ENCODE measurements around the gene HOXB13.

Gene HOXB13

DNA sequence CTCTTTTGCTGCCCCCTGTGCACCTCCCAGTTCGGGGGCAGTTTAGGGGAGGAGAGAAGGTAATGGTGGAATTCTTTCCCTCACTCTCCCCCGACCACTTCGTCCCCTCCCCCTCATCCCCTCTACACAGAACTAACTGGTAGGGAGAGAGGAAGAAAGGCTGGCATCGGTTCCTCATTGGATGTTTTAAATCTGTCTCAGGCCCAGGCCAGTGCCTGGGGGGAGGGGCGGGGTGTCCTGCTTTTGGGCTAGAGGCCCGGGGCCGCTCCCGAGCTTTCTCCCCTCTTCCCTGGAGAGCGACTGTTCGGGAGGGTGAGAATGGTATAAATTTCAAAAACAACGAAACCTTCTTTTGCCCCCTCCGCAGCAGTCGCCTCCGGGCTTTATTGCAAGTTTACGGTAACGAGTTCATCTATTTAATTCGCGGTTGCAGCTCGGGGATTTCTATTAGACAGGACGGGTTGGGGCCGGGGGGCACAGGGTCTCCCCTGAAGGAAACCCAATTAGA, 5.6 kb downstream of the HOXB13 start, which contains the start of gene PRAC2:
TSS of gene PRAC2 (plus strand) at position 271 of the 508 bp plus-strand sequence. CDS start 1,226 bp downstream, outside the sequence.
- no peak for TF ChIP-seq CTCF (conservative IDR thresholded peaks at IDR 0.05; ENCODE audit: control insufficient read depth, insufficient read depth, low read depth, low read length)

GRCh38 chr17:48722201-48722907, 6.2 kb downstream of the HOXB13 start, which contains the start of gene PRAC1:
TSS of gene PRAC1 (minus strand) at chr17:48722518. CDS start at chr17:48722392, 126 bp downstream.
- no peak for DNase-seq (ENCODE audit: low read depth)
- no peak for TF ChIP-seq CTCF (conservative IDR thresholded peaks at IDR 0.05; ENCODE audit: control insufficient read depth, insufficient read depth, low read depth, low read length)
- H3K4me3 ChIP-seq (ENCODE audit: control insufficient read depth, low read depth, low read length), result no peak within 1 kb of the TSS

More for the DNA sequence above, 5.6 kb downstream of the HOXB13 start, which contains the start of gene PRAC2:
- no peak within 1 kb of the TSS for H3K4me3 ChIP-seq (ENCODE audit: control insufficient read depth, low read depth, low read length)
- no peak for DNase-seq (ENCODE audit: low read depth)

GRCh38 chr17:48721009-48721402, 7.5 kb downstream of the HOXB13 start:
- no peak for TF ChIP-seq CTCF (conservative IDR thresholded peaks at IDR 0.05; ENCODE audit: control insufficient read depth, insufficient read depth, low read depth, low read length)
- no peak for DNase-seq (ENCODE audit: low read depth)
- no peak overlapping the region for H3K4me3 ChIP-seq (ENCODE audit: control insufficient read depth, low read depth, low read length)

- no peak for DNase-seq (ENCODE audit: low read depth)
- no peak overlapping the region for H3K4me3 ChIP-seq (ENCODE audit: control insufficient read depth, low read depth, low read length)
- TF ChIP-seq CTCF (conservative IDR thresholded peaks at IDR 0.05; ENCODE audit: control insufficient read depth, insufficient read depth, low read depth, low read length), result no peak
Measured at GRCh38 chr17:48720266-48721008, 8.1 kb downstream of the HOXB13 start.

DNA sequence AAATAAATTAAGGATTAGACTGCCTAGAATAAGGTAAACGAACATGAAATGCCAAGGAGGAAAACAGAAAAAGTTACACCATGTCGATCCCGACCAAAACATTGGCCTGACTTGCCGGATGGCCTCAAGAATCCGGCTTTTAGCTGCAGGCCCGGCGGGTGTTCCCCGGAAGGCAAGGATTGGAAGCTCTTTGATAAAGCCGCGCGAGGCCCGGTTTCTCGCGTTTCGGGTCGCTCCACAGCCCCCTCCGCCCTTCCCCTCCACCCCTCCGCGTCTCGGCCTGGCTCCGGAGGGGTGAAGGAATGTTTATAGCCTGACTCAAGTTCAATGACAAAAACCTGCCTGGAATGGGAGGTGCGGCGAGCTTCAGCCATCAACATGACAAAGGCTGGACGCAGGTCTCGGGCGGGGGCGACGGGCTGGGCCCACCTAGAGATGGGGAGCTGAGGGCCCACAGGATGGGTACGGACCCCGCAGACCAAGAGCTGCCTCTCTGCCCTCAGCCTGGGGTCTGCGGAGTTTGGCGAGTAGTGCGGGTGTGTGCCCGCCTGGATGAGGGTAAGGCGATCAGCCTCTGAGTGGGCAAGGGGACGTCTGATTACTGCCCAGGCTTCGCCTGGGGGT, 8.8 kb downstream of the HOXB13 start:
- H3K4me3 ChIP-seq (ENCODE audit: control insufficient read depth, low read depth, low read length), result no peak overlapping the region
- no peak for TF ChIP-seq CTCF (conservative IDR thresholded peaks at IDR 0.05; ENCODE audit: control insufficient read depth, insufficient read depth, low read depth, low read length)
- no peak for DNase-seq (ENCODE audit: low read depth)

DNA sequence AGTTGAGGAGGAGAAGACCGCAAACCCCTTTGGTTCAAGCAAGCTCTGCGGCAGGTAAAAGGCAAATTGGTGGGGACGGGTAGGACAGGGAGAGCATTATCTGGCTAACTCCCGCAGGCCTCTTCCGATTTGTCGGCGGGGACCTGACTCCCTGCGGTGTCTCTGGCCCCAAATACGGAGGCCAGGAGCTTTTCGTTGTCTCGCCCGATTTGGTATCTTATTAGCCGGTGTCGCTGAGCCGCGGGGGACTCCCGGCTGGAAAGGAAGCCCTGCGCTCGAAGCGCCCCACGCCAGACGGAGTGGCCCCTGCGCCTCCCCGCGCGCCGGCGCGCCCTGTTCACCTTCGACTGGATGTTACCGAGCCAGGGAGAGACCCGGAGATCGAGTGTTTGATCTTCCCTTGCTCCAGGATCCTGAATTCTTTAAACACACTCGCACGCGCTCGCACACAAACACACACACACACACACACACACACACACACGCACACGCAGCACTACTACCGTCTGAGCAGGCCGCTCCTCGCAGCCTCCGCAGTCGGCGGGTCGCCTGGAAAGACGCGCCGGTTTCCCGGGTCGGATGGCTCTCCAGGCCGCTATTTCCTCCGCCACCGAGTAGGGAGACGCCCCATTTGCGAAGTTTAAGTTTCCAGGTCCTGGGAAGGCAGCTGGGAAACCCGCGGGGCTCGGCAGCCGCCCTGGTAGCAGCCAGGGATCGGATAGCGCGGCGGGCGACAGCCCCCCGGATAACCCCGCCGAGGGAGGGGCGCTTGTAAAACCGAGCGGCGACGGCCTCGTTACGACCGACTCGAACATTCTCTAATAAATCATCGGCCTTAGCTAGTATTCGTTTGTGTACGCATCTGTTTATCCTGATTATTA, 9.5 kb downstream of the HOXB13 start:
- TF ChIP-seq CTCF (conservative IDR thresholded peaks at IDR 0.05; ENCODE audit: control insufficient read depth, insufficient read depth, low read depth, low read length), result no peak
- DNase-seq (ENCODE audit: low read depth), result no peak
- H3K4me3 ChIP-seq (ENCODE audit: control insufficient read depth, low read depth, low read length), result no peak overlapping the region
